HCT116 (cell line): ENCODE data around the gene CNTNAP2. TPM values are rescaled to one million over a fixed set of nuclear protein-coding genes. Genes with fewer than 3 reads are reported as not detected.

Experiments used
- ATAC-seq: fragments of 200-7000 bp; cut with Tn5 transposase; 2 replicates; pipeline ENCODE4 v1.9.1; 2020; ENCODE audit warnings: mild to moderate bottlenecking, moderate library complexity
- BruUV-seq: library from RNA; stranded (reverse); fragments of 400-500 nt; replicated peaks from 2 replicates; lab custom pipeline; 2021; lab: Mats Ljungman, UMichigan
- CTCF ChIA-PET: fragments of 300-600 bp; sonication (Branson Sonifier 250); formaldehyde crosslinking; loops from one replicate; lab custom pipeline; 2021; ENCODE audit warnings: antibody characterized with exemption; lab: Charles Lee
- POLR2A ChIA-PET: fragments of 300-600, 350-600 bp; sonication (Branson Sonifier 250); formaldehyde crosslinking; loops from one replicate; lab custom pipeline; 2021; ENCODE audit warnings: antibody characterized with exemption; lab: Charles Lee
- RAD21 ChIA-PET, 2 experiments: fragments of 300-600 bp; sonication (Branson Sonifier 250); formaldehyde crosslinking; loops; one replicate each; lab custom pipeline; 2023; ENCODE audit warnings: low total read pairs in 2 of 2; ENCODE audit not compliant: uncharacterized antibody in 2 of 2, unreplicated experiment in 2 of 2, low non-redundant PET in 1 of 2; lab: Charles Lee
- DNase-seq: peaks from one replicate; pipeline ENCODE4 v3.0.0-alpha.2; 2010; ENCODE audit warnings: low read depth, low spot score
- H2AFZ ChIP-seq: fragments of 200-600 bp; shearing (Covaris generic), sonication (generic); 2 replicates; pipeline ENCODE4 v1.6.1; 2017; ENCODE audit warnings: low read depth, mixed run types, mixed read lengths, antibody characterized with exemption, low read length; ENCODE audit not compliant: poor library complexity, severe bottlenecking
- H3K27ac ChIP-seq: 2 replicates; pipeline ENCODE4 v1.5.1; 2012; ENCODE audit warnings: low read depth, low read length
- H3K27me3 ChIP-seq: fragments of 200-600 bp; sonication (generic); 2 replicates; pipeline ENCODE4 v1.6.1; 2016; ENCODE audit warnings: mixed run types, low read length, mixed read lengths; ENCODE audit not compliant: insufficient read depth
- H3K36me3 ChIP-seq, 2 experiments: fragments of 200-500 bp in 1 of 2; fragments of 200-600 bp in 1 of 2; sonication (Bioruptor generic) in 1 of 2; sonication (generic) in 1 of 2; 2 replicates each; pipeline versions ENCODE4 v1.5.1 to v1.6.1; 2014 to 2016; ENCODE audit warnings: low read length in 2 of 2, inconsistent platforms in 1 of 2, mixed read lengths in 1 of 2, mixed run types in 1 of 2; ENCODE audit not compliant: insufficient read depth in 2 of 2, control insufficient read depth in 1 of 2
- H3K4me1 ChIP-seq, 2 experiments: fragments of 200-600 bp in 1 of 2; sonication (generic) in 1 of 2; 2 replicates each; pipeline versions ENCODE4 v1.5.1 to v1.6.1; 2012 to 2017; ENCODE audit warnings: low read length in 2 of 2, inconsistent platforms in 1 of 2, mild to moderate bottlenecking in 1 of 2, mixed read lengths in 1 of 2, mixed run types in 1 of 2, moderate library complexity in 1 of 2; ENCODE audit not compliant: insufficient read depth in 2 of 2, control insufficient read depth in 1 of 2
- H3K4me2 ChIP-seq: fragments of 200-600 bp; sonication (generic); 2 replicates; pipeline ENCODE4 v1.6.1; 2017; ENCODE audit warnings: mixed run types, low read length, mixed read lengths
- H3K4me3 ChIP-seq, 2 experiments: fragments of 200-600 bp in 1 of 2; sonication (generic) in 1 of 2; replicated peaks in 1 of 2; 2 replicates each; pipeline ENCODE4 v1.5.1; 2011 to 2016; ENCODE audit warnings: low read length in 2 of 2, control low read depth in 1 of 2, low read depth in 1 of 2, mild to moderate bottlenecking in 1 of 2, mixed read lengths in 1 of 2, mixed run types in 1 of 2
- H3K79me2 ChIP-seq: fragments of 200-600 bp; sonication (generic); 2 replicates; pipeline ENCODE4 v1.6.1; 2017; ENCODE audit warnings: mild to moderate bottlenecking, mixed run types, low read length, moderate library complexity, mixed read lengths; ENCODE audit not compliant: insufficient read depth
- H3K9ac ChIP-seq: fragments of 200-600 bp; sonication (generic); 2 replicates; pipeline ENCODE4 v1.6.1; 2016; ENCODE audit warnings: low read length, mixed read lengths
- H3K9me2 ChIP-seq: fragments of 200-600 bp; sonication (generic), shearing (Covaris generic); 2 replicates; pipeline ENCODE4 v1.6.1; 2017; ENCODE audit warnings: mixed run types, mild to moderate bottlenecking, moderate library complexity; ENCODE audit not compliant: insufficient read depth
- H3K9me3 ChIP-seq, 2 experiments: fragments of 200-500 bp in 1 of 2; fragments of 200-600 bp in 1 of 2; sonication (Bioruptor generic) in 1 of 2; sonication (generic) in 1 of 2; 2 replicates each; pipeline ENCODE4 v1.6.1; 2014 to 2017; ENCODE audit warnings: low read length in 2 of 2, mixed read lengths in 2 of 2, inconsistent platforms in 1 of 2, low read depth in 1 of 2, mild to moderate bottlenecking in 1 of 2, mixed run types in 1 of 2, moderate library complexity in 1 of 2; ENCODE audit not compliant: control insufficient read depth in 1 of 2, insufficient read depth in 1 of 2
- H4K20me1 ChIP-seq: fragments of 200-600 bp; sonication (generic), shearing (Covaris generic); 2 replicates; pipeline ENCODE4 v1.6.1; 2017; ENCODE audit warnings: mixed run types, mild to moderate bottlenecking, moderate library complexity; ENCODE audit not compliant: insufficient read depth
- ATF3 ChIP-seq: IDR thresholded peaks from 2 replicates; pipeline ENCODE4 v1.6.1; 2012
- EGR1 ChIP-seq: IDR thresholded peaks from 2 replicates; pipeline ENCODE4 v1.6.1; 2012; ENCODE audit warnings: low read depth
- EZH2 ChIP-seq: fragments of 200-600 bp; sonication (generic); IDR thresholded peaks from 2 replicates; pipeline ENCODE4 v1.6.1; 2017; ENCODE audit warnings: antibody characterized with exemption, mixed run types
- FOSL1 ChIP-seq: IDR thresholded peaks from 2 replicates; pipeline ENCODE4 v1.6.1; 2012; ENCODE audit warnings: low read depth
- POLR2A ChIP-seq: IDR thresholded peaks from 2 replicates; pipeline ENCODE4 v1.7.0; 2011; ENCODE audit warnings: borderline replicate concordance; ENCODE audit not compliant: insufficient read depth, insufficient read length; ENCODE audit errors: extremely low read depth
- RAD21 ChIP-seq: IDR thresholded peaks from 2 replicates; pipeline ENCODE4 v1.6.1; 2012; ENCODE audit warnings: low read depth, mild to moderate bottlenecking
- REST ChIP-seq: IDR thresholded peaks from 2 replicates; pipeline ENCODE4 v1.6.1; 2012; ENCODE audit warnings: low read depth
- SIN3A ChIP-seq: IDR thresholded peaks from 2 replicates; pipeline ENCODE4 v1.6.1; 2012; ENCODE audit warnings: low read depth
- TCF7L2 ChIP-seq: IDR thresholded peaks from 2 replicates; pipeline ENCODE4 v1.7.0; 2011; ENCODE audit warnings: borderline replicate concordance, inconsistent platforms; ENCODE audit not compliant: insufficient read depth, insufficient read length; ENCODE audit errors: extremely low read depth
- ZBTB33 ChIP-seq: IDR thresholded peaks from 2 replicates; pipeline ENCODE4 v1.6.1; 2011; ENCODE audit warnings: mild to moderate bottlenecking, low read length, moderate library complexity; ENCODE audit not compliant: insufficient replicate concordance; ENCODE audit errors: extremely low read depth
- intact Hi-C: fragments of 100-400 bp; cut with micrococcal nuclease; formaldehyde crosslinking; loops from 2 replicates; pipeline ENCODE4 v1.10.0; 2022
- total RNA-seq: library from RNA; stranded (reverse); gene quantifications from one replicate; pipeline ENCODE4 v1.2.1, GENCODE V29; 2021; ENCODE audit not compliant: unreplicated experiment

CNTNAP2 gene
- total RNA-seq, 1 experiment from 2014 or later = 0.37 TPM

GRCh38 chr7:148318838-148319237 lies 2202.2 kb downstream of the CNTNAP2 start (continued):
- TF ChIP-seq ZBTB33 = no peak
- no peak for TF ChIP-seq EZH2
- no peak for TF ChIP-seq FOSL1
- TF ChIP-seq TCF7L2 = no peak

GRCh38 chr7:148319316-148319808 lies 2202.8 kb downstream of the CNTNAP2 start:
- H4K20me1 ChIP-seq = no peaks in the 10 kb centered on the region
- RAD21 ChIA-PET = no interaction called here

More at GRCh38 chr7:148319316-148319808, 2202.8 kb downstream of the CNTNAP2 start:
- CTCF ChIA-PET = no interaction called here
- Histone ChIP-seq H3K27ac (no peak overlapping the region), H3K27me3 (no peaks in the 10 kb centered on the region), H3K79me2 (no peaks in the 10 kb centered on the region), H3K36me3 (no peaks in the 10 kb centered on the region), H3K9me3 (no peaks in the 10 kb centered on the region), H3K9ac (no peak overlapping the region), H3K9me2 (no peaks in the 10 kb centered on the region), H2AFZ (no peak overlapping the region), H3K4me1 (no peaks in the 10 kb centered on the region; a peak in 1 of 4 replicates), H3K4me2 (no peak overlapping the region), H3K4me3 (no peak overlapping the region)
- DNase-seq (no peak), ATAC-seq (no peak)
- POLR2A ChIA-PET = no interaction called here
- BruUV-seq = no TSS peak
- intact Hi-C loops = no loop called here
- TF ChIP-seq ATF3 = no peak
- no peak for TF ChIP-seq TCF7L2
- no peak for TF ChIP-seq SIN3A
- no peak for TF ChIP-seq REST
- TF ChIP-seq RAD21 = no peak
- no peak for TF ChIP-seq POLR2A
- no peak for TF ChIP-seq EGR1
